Cardiac muscle cell (in vitro differentiated cells and primary cell): ENCODE data around the gene DEPDC5. TPM values are rescaled to one million over a fixed set of nuclear protein-coding genes. Genes with fewer than 3 reads are reported as not detected.

Source experiments
- DNase-seq, 2 donors: peaks; one replicate each; pipeline versions ENCODE4 v3.0.0 to v3.0.0-alpha.2; 2010 to 2017; ENCODE audit warnings: low read depth in 1 of 2, low spot score in 1 of 2
- H3K27ac ChIP-seq: fragments of 200-600 bp; sonication (generic); 2 replicates; pipeline ENCODE4 v1.5.1; 2016
- H3K27me3 ChIP-seq: fragments of 200-600 bp; sonication (generic); 2 replicates; pipeline ENCODE4 v1.6.0; 2016; ENCODE audit warnings: control low read depth
- H3K36me3 ChIP-seq: fragments of 200-600 bp; sonication (generic); 2 replicates; pipeline ENCODE4 v1.5.1; 2016; ENCODE audit warnings: control low read depth
- H3K4me1 ChIP-seq: fragments of 200-600 bp; sonication (generic); 2 replicates; pipeline ENCODE4 v1.8.1; 2017; ENCODE audit warnings: low read depth, mild to moderate bottlenecking, mixed run types
- H3K4me3 ChIP-seq: fragments of 200-600 bp; sonication (generic); 2 replicates; pipeline ENCODE4 v1.5.1; 2016; ENCODE audit warnings: mild to moderate bottlenecking
- H3K9me3 ChIP-seq: fragments of 200-600 bp; sonication (generic); 2 replicates; pipeline ENCODE4 v1.5.1; 2017; ENCODE audit warnings: low read depth, mild to moderate bottlenecking, control low read depth
- polyA plus RNA-seq: library from polyadenylated mRNA; unstranded; fragments of >200 nt; fragmentation: Nextera tagmentation; extraction: Ambion mirVana; gene quantifications from 2 replicates; pipeline ENCODE4 v1.2.1, GENCODE V29; 2016
- total RNA-seq: library from RNA; depleted of rRNA; stranded (reverse); fragments of >200 nt; gene quantifications from 2 replicates; pipeline ENCODE4 v1.2.3, GENCODE V29; 2016
- TF ChIP-seq, protein P1 (sequence below): IDR thresholded peaks from 2 replicates; pipeline ENCODE4 v1.5.1; 2012; ENCODE audit warnings: low read depth, mild to moderate bottlenecking, low read length

Gene DEPDC5
- total and polyA plus RNA-seq, 2 experiments from 2014 or later, result 18.2 to 30.6 TPM

DNA sequence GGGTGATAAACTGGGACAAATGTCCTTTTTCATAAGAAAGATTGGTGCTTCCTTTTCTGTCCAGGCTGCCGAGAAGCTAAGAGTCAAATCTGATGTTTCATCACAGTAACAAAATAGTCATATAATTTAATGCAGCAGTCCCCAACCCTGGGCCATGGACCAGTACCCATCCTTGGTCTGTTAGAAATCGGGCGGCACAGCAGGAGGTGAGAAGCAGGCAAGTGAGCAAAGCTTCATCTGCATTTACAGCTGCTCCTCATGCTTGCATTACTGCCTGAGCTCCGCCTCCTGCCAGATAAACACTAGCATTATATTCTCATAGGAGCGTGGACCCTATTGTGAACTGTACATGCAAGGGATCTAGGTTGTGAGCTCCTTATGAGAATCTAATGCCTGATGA lies 30.1 kb upstream of the DEPDC5 start:
- H3K4me3 ChIP-seq, result no peak overlapping the region
- no peak overlapping the region for H3K27ac ChIP-seq
- no peaks in the 10 kb centered on the region for H3K27me3 ChIP-seq
- H3K9me3 ChIP-seq, result no peaks in the 10 kb centered on the region
- TF ChIP-seq, protein P1, sequence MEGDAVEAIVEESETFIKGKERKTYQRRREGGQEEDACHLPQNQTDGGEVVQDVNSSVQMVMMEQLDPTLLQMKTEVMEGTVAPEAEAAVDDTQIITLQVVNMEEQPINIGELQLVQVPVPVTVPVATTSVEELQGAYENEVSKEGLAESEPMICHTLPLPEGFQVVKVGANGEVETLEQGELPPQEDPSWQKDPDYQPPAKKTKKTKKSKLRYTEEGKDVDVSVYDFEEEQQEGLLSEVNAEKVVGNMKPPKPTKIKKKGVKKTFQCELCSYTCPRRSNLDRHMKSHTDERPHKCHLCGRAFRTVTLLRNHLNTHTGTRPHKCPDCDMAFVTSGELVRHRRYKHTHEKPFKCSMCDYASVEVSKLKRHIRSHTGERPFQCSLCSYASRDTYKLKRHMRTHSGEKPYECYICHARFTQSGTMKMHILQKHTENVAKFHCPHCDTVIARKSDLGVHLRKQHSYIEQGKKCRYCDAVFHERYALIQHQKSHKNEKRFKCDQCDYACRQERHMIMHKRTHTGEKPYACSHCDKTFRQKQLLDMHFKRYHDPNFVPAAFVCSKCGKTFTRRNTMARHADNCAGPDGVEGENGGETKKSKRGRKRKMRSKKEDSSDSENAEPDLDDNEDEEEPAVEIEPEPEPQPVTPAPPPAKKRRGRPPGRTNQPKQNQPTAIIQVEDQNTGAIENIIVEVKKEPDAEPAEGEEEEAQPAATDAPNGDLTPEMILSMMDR, result no peak
- no peaks in the 10 kb centered on the region for H3K4me1 ChIP-seq
- peaks cover 14% of the 10 kb centered on the region for H3K36me3 ChIP-seq
- no peak for DNase-seq

DNA sequence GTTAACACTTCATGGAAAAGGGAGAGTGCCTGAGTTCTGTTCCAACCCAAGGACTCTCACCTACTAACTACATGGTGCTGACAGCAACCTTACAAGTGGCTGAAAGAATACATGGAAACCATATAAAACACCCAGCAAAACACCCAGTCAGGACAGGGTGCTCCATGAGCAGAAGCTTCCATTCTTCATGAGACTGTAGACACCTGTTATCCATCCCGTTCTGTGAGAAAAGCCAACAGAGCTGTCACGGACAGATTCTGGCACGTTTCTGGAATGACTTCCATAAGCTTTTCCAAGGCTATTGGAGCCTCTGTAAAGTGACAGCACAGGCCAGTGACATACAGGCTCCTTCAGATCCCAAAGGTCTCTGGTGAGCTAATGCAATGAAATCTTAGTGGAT lies 27.1 kb upstream of the DEPDC5 start:
- no peaks in the 10 kb centered on the region for H3K4me1 ChIP-seq
- H3K9me3 ChIP-seq, result no peaks in the 10 kb centered on the region
- H3K36me3 ChIP-seq, result peaks cover 7% of the 10 kb centered on the region
- H3K4me3 ChIP-seq, result no peak overlapping the region
- no peak for DNase-seq
- H3K27me3 ChIP-seq, result no peaks in the 10 kb centered on the region
- TF ChIP-seq, protein P1, result no peak
- peak overlapping the region; percentile 15 for H3K27ac ChIP-seq

DNA sequence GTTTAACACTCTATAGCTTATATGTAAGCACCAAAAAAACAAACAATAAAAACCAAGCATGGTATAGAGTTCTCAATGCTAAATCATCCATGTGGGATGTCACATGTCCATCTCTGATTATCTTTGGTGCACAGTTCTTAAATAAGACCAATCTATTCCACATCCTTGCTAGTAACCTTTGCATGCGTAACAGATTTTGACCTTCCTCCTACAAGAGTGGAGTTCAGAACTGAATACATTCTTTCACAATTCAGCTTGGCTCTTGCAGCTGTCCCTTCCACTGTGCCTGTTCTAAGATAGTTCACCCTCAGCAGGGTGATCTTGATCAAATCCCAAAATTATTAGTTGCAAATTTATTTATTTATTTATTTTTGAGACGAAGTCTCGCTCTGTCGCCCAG lies 25.0 kb upstream of the DEPDC5 start:
- TF ChIP-seq, protein P1, result no peak
- no peaks in the 10 kb centered on the region for H3K4me1 ChIP-seq

DNA sequence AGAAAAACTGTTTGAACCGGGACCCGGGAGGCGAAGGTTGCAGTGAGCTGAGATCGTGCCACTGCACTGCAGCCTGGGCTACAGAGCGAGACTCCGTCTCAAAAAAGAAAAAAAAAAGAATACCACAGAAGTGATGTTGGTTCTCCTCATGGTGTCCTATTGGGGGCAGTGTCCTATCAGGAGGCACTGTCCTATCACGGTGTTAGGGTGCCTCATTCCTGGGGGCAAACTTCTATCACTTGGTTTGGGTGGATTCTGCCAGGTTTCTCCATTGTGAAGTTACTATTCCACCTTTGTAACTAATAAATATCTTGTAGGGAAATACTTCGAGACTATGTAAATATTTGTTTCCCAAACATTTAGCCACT lies 23.5 kb upstream of the DEPDC5 start:
- Histone ChIP-seq H3K4me3 (no peak overlapping the region), H3K36me3 (peaks cover under 1% of the 10 kb centered on the region), H3K4me1 (no peaks in the 10 kb centered on the region), H3K27me3 (no peaks in the 10 kb centered on the region), H3K27ac (no peak overlapping the region), H3K9me3 (no peaks in the 10 kb centered on the region)
- TF ChIP-seq, protein P1, result no peak
- no peak for DNase-seq

More for the DNA sequence above, 25.0 kb upstream of the DEPDC5 start:
- DNase-seq, result no peak
- Histone ChIP-seq H3K27ac (no peak overlapping the region), H3K36me3 (peaks cover 7% of the 10 kb centered on the region), H3K4me3 (no peak overlapping the region), H3K9me3 (no peaks in the 10 kb centered on the region), H3K27me3 (no peaks in the 10 kb centered on the region)

DNA sequence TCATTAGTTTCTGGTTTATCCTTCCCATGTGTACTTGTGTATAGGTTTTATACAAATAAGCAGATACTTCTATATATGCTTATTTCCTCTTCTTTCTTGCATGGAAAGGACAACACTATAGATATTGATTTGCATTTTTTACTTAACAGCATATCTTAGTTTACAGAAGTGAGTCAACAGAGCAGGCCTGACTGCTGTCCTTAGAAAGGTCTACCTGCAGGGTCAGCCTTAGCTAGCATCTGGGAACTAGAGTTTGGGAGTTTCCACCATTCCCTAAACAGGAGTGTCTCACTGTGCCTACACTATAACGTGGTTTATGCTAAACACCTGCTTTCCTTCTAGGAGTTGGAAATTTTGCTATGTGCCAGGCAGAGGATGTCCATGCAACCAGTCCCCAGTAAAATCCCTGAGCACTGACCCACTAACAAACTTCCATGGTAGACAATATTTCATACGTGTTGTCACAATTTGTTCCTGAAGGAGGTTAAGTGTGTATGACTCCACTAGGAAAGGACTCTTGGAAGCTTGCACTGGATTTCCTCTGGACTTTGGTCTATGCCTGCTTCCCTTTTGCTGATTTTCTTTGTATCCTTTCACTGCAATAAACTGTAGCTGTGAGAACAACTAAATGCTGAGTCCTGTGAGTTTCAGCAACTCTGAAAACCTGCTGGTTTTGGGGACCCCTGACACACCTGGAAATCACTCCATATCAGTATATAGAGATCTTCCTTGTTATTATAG lies 21.6 kb upstream of the DEPDC5 start:
- Histone ChIP-seq H3K4me3 (no peak overlapping the region), H3K36me3 (no peaks in the 10 kb centered on the region), H3K4me1 (no peaks in the 10 kb centered on the region), H3K9me3 (no peaks in the 10 kb centered on the region), H3K27ac (peak overlapping the region; percentile 34), H3K27me3 (no peaks in the 10 kb centered on the region)
- no peak for DNase-seq
- TF ChIP-seq, protein P1, result no peak
